ENCODE results near the gene RTL5. TPM values are rescaled to one million over a fixed set of nuclear protein-coding genes. Genes with fewer than 3 reads are reported as not detected.

RTL5 gene
- total and polyA plus RNA-seq, 2 experiments from 2014 or later = 0.31 to 0.94 TPM

DNA sequence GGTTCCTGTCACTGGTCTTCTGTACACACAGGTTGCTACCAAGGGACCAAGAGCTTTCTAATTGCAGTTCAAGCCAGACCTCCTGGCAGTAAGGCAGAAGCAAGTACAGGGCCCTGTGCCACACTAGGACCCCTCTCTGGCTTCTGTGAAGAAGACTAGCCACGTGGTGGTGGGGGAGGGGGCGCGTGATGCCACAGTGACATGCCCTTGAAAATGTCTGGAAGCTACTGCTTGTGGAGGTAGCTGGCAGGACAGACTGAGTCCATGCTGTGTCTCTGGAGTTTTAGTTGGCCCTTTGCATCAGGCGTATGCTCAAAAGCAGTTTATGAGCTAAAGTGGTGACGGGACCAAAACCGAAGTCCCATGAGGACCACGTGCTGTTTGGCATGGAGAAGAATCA lies 50.9 kb downstream of the RTL5 start (continued):
- TF ChIP-seq, protein P1, sequence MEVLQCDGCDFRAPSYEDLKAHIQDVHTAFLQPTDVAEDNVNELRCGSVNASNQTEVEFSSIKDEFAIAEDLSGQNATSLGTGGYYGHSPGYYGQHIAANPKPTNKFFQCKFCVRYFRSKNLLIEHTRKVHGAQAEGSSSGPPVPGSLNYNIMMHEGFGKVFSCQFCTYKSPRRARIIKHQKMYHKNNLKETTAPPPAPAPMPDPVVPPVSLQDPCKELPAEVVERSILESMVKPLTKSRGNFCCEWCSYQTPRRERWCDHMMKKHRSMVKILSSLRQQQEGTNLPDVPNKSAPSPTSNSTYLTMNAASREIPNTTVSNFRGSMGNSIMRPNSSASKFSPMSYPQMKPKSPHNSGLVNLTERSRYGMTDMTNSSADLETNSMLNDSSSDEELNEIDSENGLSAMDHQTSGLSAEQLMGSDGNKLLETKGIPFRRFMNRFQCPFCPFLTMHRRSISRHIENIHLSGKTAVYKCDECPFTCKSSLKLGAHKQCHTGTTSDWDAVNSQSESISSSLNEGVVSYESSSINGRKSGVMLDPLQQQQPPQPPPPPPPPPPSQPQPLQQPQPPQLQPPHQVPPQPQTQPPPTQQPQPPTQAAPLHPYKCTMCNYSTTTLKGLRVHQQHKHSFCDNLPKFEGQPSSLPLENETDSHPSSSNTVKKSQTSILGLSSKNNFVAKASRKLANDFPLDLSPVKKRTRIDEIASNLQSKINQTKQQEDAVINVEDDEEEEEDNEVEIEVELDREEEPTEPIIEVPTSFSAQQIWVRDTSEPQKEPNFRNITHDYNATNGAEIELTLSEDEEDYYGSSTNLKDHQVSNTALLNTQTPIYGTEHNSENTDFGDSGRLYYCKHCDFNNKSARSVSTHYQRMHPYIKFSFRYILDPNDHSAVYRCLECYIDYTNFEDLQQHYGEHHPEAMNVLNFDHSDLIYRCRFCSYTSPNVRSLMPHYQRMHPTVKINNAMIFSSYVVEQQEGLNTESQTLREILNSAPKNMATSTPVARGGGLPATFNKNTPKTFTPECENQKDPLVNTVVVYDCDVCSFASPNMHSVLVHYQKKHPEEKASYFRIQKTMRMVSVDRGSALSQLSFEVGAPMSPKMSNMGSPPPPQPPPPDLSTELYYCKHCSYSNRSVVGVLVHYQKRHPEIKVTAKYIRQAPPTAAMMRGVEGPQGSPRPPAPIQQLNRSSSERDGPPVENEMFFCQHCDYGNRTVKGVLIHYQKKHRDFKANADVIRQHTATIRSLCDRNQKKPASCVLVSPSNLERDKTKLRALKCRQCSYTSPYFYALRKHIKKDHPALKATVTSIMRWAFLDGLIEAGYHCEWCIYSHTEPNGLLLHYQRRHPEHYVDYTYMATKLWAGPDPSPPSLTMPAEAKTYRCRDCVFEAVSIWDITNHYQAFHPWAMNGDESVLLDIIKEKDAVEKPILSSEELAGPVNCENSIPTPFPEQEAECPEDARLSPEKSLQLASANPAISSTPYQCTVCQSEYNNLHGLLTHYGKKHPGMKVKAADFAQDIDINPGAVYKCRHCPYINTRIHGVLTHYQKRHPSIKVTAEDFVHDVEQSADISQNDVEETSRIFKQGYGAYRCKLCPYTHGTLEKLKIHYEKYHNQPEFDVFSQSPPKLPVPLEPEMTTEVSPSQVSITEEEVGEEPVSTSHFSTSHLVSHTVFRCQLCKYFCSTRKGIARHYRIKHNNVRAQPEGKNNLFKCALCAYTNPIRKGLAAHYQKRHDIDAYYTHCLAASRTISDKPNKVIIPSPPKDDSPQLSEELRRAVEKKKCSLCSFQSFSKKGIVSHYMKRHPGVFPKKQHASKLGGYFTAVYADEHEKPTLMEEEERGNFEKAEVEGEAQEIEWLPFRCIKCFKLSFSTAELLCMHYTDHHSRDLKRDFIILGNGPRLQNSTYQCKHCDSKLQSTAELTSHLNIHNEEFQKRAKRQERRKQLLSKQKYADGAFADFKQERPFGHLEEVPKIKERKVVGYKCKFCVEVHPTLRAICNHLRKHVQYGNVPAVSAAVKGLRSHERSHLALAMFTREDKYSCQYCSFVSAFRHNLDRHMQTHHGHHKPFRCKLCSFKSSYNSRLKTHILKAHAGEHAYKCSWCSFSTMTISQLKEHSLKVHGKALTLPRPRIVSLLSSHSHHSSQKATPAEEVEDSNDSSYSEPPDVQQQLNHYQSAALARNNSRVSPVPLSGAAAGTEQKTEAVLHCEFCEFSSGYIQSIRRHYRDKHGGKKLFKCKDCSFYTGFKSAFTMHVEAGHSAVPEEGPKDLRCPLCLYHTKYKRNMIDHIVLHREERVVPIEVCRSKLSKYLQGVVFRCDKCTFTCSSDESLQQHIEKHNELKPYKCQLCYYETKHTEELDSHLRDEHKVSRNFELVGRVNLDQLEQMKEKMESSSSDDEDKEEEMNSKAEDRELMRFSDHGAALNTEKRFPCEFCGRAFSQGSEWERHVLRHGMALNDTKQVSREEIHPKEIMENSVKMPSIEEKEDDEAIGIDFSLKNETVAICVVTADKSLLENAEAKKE (CRISPR knock-in tag; IDR thresholded peaks at IDR 0.05) = no peak
- TF ChIP-seq ZNF331 (CRISPR knock-in tag; IDR thresholded peaks at IDR 0.05; ENCODE audit: low read depth) = no peak
- no peak for TF ChIP-seq JUNB (IDR thresholded peaks at IDR 0.05; ENCODE audit: unreplicated experiment)
- no peak for TF ChIP-seq CREB1 (CRISPR knock-in tag; IDR thresholded peaks at IDR 0.05; ENCODE audit: low read depth)
- no peak for TF ChIP-seq NANOG (IDR thresholded peaks at IDR 0.05; ENCODE audit: borderline replicate concordance)
- TF ChIP-seq ZNF114 (CRISPR knock-in tag; IDR thresholded peaks at IDR 0.05) = no peak
- TF ChIP-seq, protein P2, sequence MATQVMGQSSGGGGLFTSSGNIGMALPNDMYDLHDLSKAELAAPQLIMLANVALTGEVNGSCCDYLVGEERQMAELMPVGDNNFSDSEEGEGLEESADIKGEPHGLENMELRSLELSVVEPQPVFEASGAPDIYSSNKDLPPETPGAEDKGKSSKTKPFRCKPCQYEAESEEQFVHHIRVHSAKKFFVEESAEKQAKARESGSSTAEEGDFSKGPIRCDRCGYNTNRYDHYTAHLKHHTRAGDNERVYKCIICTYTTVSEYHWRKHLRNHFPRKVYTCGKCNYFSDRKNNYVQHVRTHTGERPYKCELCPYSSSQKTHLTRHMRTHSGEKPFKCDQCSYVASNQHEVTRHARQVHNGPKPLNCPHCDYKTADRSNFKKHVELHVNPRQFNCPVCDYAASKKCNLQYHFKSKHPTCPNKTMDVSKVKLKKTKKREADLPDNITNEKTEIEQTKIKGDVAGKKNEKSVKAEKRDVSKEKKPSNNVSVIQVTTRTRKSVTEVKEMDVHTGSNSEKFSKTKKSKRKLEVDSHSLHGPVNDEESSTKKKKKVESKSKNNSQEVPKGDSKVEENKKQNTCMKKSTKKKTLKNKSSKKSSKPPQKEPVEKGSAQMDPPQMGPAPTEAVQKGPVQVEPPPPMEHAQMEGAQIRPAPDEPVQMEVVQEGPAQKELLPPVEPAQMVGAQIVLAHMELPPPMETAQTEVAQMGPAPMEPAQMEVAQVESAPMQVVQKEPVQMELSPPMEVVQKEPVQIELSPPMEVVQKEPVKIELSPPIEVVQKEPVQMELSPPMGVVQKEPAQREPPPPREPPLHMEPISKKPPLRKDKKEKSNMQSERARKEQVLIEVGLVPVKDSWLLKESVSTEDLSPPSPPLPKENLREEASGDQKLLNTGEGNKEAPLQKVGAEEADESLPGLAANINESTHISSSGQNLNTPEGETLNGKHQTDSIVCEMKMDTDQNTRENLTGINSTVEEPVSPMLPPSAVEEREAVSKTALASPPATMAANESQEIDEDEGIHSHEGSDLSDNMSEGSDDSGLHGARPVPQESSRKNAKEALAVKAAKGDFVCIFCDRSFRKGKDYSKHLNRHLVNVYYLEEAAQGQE (IDR thresholded peaks at IDR 0.05; ENCODE audit: unreplicated experiment) = no peak

Measured in GM23338 (cell line).